Panc1 (cell line): Measurements from ENCODE around the gene KLF16.

Experiments used
- SIN3A ChIP-seq: IDR thresholded peaks from 2 replicates; pipeline ENCODE4 v1.6.1; 2012; ENCODE audit warnings: low read depth, mild to moderate bottlenecking, low read length, moderate library complexity, borderline replicate concordance; ENCODE audit not compliant: insufficient read depth
- TF ChIP-seq, protein P1 (sequence below): fragments of 450-650 bp; IDR thresholded peaks from 2 replicates; pipeline ENCODE4 v1.5.1; 2017; ENCODE audit warnings: mild to moderate bottlenecking

DNA sequence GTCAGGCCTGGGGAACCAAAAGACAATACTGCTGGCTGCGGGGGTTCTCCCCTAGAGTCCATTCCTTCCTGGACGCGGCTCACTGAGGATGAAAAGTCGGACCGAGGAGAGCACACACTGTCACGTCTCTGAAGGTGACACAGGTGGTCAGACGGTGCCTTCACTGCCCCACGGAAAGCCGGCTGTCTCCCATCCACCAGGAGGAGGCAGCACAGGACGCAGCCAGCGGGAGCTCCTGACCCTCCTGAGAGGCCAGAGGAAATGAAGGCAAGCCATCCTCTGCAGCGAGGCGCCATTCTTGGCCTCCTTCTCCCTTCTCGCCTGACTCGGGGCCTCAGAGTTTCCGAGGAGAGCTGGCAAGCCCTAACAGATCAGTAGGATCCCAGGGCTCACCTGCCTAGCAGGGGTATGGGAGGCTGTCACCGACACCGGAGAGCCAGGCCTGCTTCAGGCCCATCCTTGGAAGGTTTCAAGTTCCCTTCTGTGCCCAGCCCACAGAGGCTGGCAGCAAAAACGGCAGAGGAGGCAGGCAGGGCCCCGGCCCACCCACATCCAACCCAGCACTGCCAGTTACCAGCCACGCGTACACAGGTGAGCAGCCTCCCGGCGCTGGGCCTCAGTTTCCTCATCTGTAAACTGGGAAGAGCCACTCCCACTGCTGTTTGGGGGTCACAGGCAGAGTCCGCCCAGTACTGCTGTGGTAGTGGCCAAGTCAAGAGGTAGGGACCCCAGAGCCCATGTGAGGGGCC lies 19.6 kb downstream of the KLF16 start:
- TF ChIP-seq, protein P1, sequence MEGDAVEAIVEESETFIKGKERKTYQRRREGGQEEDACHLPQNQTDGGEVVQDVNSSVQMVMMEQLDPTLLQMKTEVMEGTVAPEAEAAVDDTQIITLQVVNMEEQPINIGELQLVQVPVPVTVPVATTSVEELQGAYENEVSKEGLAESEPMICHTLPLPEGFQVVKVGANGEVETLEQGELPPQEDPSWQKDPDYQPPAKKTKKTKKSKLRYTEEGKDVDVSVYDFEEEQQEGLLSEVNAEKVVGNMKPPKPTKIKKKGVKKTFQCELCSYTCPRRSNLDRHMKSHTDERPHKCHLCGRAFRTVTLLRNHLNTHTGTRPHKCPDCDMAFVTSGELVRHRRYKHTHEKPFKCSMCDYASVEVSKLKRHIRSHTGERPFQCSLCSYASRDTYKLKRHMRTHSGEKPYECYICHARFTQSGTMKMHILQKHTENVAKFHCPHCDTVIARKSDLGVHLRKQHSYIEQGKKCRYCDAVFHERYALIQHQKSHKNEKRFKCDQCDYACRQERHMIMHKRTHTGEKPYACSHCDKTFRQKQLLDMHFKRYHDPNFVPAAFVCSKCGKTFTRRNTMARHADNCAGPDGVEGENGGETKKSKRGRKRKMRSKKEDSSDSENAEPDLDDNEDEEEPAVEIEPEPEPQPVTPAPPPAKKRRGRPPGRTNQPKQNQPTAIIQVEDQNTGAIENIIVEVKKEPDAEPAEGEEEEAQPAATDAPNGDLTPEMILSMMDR = peak; percentile 57
- TF ChIP-seq SIN3A = no peak
